NCI-H2029 treated with DMSO at 0.1 percent for 48 hours (cell line): ENCODE measurements around the gene GAGE10.
A peak's percentile ranks its signal among the peaks of the same experiment; 100 is the strongest.
"Not testable (repeated sequence)": the region's sequence is repeated elsewhere in the genome, so short reads cannot be mapped to it uniquely, and the experiment has no call there.

ENCODE experiments used
- DNase-seq: peaks from one replicate; lab custom pipeline; 2025; lab: John Stamatoyannopoulos, UW

GAGE10 gene

GRCh38 chrX:49276671-49277534 lies 26.5 kb upstream of the GAGE10 start:
- no peak for DNase-seq

- no peak for DNase-seq
Measured at GRCh38 chrX:49277535-49277830, 26.0 kb upstream of the GAGE10 start.

GRCh38 chrX:49278081-49278480 lies 25.4 kb upstream of the GAGE10 start:
- no peak for DNase-seq

- DNase-seq = no peak
Measured at GRCh38 chrX:49282647-49283011, 20.8 kb upstream of the GAGE10 start.

- no peak for DNase-seq
Measured at GRCh38 chrX:49284212-49284611, 19.2 kb upstream of the GAGE10 start.

- no peak for DNase-seq
Measured at GRCh38 chrX:49286136-49286535, 17.3 kb upstream of the GAGE10 start.

GRCh38 chrX:49286581-49286980 lies 16.9 kb upstream of the GAGE10 start:
- no peak for DNase-seq

- DNase-seq = no peak
Measured at GRCh38 chrX:49287665-49288064, 15.8 kb upstream of the GAGE10 start.

- no peak for DNase-seq
Measured at GRCh38 chrX:49290215-49290614, 13.2 kb upstream of the GAGE10 start.

- peak; percentile 4 for DNase-seq
Measured at GRCh38 chrX:49291615-49292337, 11.7 kb upstream of the GAGE10 start.

GRCh38 chrX:49292400-49293362 lies 10.8 kb upstream of the GAGE10 start:
- DNase-seq = no peak

GRCh38 chrX:49299293-49299692 lies 4.2 kb upstream of the GAGE10 start:
- DNase-seq = not testable (repeated sequence)

GRCh38 chrX:49300703-49301102 lies 2.7 kb upstream of the GAGE10 start:
- DNase-seq = no peak

GRCh38 chrX:49307775-49308174 lies 4.3 kb downstream of the GAGE10 start:
- not testable (repeated sequence) for DNase-seq

- DNase-seq = no peak
Measured at GRCh38 chrX:49308604-49309269, 5.3 kb downstream of the GAGE10 start.

GRCh38 chrX:49309401-49309981 lies 6.0 kb downstream of the GAGE10 start:
- no peak for DNase-seq

- DNase-seq = no peak
Measured at GRCh38 chrX:49310371-49310770, 6.9 kb downstream of the GAGE10 start.

GRCh38 chrX:49312176-49312575 lies 8.7 kb downstream of the GAGE10 start:
- DNase-seq = no peak

GRCh38 chrX:49316085-49316484 lies 12.6 kb downstream of the GAGE10 start:
- DNase-seq = no peak

GRCh38 chrX:49321737-49322136 lies 18.3 kb downstream of the GAGE10 start, which contains the start of gene GAGE12J:
Gene GAGE12J, plus strand, starts transcription at chrX:49322037. Its CDS starts 1,157 bp downstream, at chrX:49323194.
- not testable (repeated sequence) for DNase-seq

GRCh38 chrX:49322266-49322665 lies 18.8 kb downstream of the GAGE10 start:
- not testable (repeated sequence) for DNase-seq
